Osteoblast (primary cell): ENCODE measurements around the gene PSMA5. TPM values are rescaled to one million over a fixed set of nuclear protein-coding genes. Genes with fewer than 3 reads are reported as not detected.

ENCODE experiments used
- DNase-seq: peaks from one replicate; pipeline ENCODE4 v3.0.0; 2011; ENCODE audit warnings: low spot score, mixed read lengths; ENCODE audit not compliant: insufficient read length; ENCODE audit errors: missing footprints
- H2AFZ ChIP-seq: 2 replicates; pipeline ENCODE4 v1.6.0; 2011; ENCODE audit warnings: mild to moderate bottlenecking, low read length
- H3K27ac ChIP-seq: 2 replicates; pipeline ENCODE4 v1.5.1; 2011; ENCODE audit warnings: mild to moderate bottlenecking, low read depth, low read length, moderate library complexity
- H3K27me3 ChIP-seq: 2 replicates; pipeline ENCODE4 v1.6.0; 2012; ENCODE audit warnings: mild to moderate bottlenecking, control low read depth, inconsistent platforms, low read length, moderate library complexity; ENCODE audit not compliant: insufficient read depth
- H3K36me3 ChIP-seq: 2 replicates; pipeline ENCODE4 v1.5.1; 2011; ENCODE audit warnings: mild to moderate bottlenecking, low read length, control low read depth, moderate library complexity; ENCODE audit not compliant: insufficient read depth
- H3K4me1 ChIP-seq: 2 replicates; pipeline ENCODE4 v1.5.1; 2011; ENCODE audit warnings: mild to moderate bottlenecking, low read length, control low read depth, moderate library complexity; ENCODE audit not compliant: insufficient read depth
- H3K4me2 ChIP-seq: 2 replicates; pipeline ENCODE4 v1.6.0; 2011; ENCODE audit warnings: mild to moderate bottlenecking, low read length; ENCODE audit not compliant: insufficient read depth
- H3K4me3 ChIP-seq: fragments of 200-600 bp; sonication (generic); 3 replicates; pipeline ENCODE4 v1.5.1; 2012; ENCODE audit warnings: mild to moderate bottlenecking, low read length, inconsistent platforms; ENCODE audit not compliant: insufficient read depth
- H3K79me2 ChIP-seq: 2 replicates; pipeline ENCODE4 v1.6.0; 2012; ENCODE audit warnings: mild to moderate bottlenecking, low read length, control low read depth, inconsistent platforms; ENCODE audit not compliant: insufficient read depth
- H3K9me3 ChIP-seq: 2 replicates; pipeline ENCODE4 v1.5.1; 2011; ENCODE audit warnings: low read depth, low read length, control low read depth
- H4K20me1 ChIP-seq: 2 replicates; pipeline ENCODE4 v1.6.0; 2012; ENCODE audit warnings: mild to moderate bottlenecking, low read length, control low read depth; ENCODE audit not compliant: insufficient read depth
- total RNA-seq: library from RNA; depleted of rRNA; stranded (reverse); fragments of >200 nt; gene quantifications from 2 replicates; pipeline ENCODE4 v1.2.3, GENCODE V29; 2012
- TF ChIP-seq, protein P1 (sequence below): IDR thresholded peaks from 2 replicates; pipeline ENCODE4 v1.5.1; 2011; ENCODE audit warnings: mild to moderate bottlenecking, low read depth, low read length, moderate library complexity; ENCODE audit errors: extremely low read depth

PSMA5 gene
- total RNA-seq, 1 donor: 45.6 TPM

DNA sequence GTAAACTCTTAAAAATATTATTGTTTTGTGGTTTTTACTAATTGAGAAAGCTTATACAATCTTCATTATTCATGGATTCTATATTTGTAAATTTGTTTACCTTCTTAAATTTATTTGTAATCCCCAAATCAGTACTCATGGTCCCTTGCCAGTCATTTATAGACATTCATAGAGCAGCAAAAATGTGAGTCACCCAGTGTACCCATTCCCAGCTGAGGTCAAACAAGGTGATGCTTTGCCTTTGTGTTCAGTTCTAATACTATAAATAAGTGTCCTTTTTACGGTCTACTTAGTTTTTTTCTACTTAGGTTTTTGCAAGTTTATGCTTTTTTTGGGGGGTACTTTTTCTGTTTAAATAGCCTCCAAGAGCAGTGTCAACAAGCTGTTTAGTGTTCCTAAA lies 64.6 kb downstream of the PSMA5 start:
- TF ChIP-seq, protein P1, sequence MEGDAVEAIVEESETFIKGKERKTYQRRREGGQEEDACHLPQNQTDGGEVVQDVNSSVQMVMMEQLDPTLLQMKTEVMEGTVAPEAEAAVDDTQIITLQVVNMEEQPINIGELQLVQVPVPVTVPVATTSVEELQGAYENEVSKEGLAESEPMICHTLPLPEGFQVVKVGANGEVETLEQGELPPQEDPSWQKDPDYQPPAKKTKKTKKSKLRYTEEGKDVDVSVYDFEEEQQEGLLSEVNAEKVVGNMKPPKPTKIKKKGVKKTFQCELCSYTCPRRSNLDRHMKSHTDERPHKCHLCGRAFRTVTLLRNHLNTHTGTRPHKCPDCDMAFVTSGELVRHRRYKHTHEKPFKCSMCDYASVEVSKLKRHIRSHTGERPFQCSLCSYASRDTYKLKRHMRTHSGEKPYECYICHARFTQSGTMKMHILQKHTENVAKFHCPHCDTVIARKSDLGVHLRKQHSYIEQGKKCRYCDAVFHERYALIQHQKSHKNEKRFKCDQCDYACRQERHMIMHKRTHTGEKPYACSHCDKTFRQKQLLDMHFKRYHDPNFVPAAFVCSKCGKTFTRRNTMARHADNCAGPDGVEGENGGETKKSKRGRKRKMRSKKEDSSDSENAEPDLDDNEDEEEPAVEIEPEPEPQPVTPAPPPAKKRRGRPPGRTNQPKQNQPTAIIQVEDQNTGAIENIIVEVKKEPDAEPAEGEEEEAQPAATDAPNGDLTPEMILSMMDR: no peak
- Histone ChIP-seq H3K9me3 (no peaks in the 10 kb centered on the region), H3K4me1 (peaks cover 4% of the 10 kb centered on the region), H2AFZ (no peak overlapping the region), H3K36me3 (peaks cover 15% of the 10 kb centered on the region), H3K27ac (no peak overlapping the region), H3K4me2 (no peak overlapping the region), H3K4me3 (no peak overlapping the region), H4K20me1 (no peaks in the 10 kb centered on the region), H3K27me3 (no peaks in the 10 kb centered on the region), H3K79me2 (no peaks in the 10 kb centered on the region)
- DNase-seq: no peak

DNA sequence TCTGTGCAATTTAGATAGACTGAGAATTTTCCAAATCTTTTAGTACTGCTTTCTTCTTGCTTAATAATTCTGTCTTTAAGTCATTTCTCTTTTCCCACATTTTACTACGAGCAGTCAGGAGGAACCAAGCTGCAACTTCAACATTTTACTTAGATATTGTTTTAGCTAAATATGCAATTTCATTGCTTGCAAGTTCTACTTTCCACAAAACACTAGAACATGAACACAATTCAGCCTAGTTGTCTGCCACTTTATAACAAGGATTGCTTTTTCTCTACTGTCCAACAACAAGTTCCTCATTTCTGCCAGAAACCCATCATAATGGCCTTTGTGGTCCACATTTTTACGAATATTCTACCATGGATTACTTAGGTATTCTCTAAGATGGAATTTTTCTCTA lies 65.2 kb downstream of the PSMA5 start:
- Histone ChIP-seq H3K4me3 (no peak overlapping the region), H3K36me3 (peaks cover 12% of the 10 kb centered on the region), H3K79me2 (no peaks in the 10 kb centered on the region), H3K4me1 (peaks cover 4% of the 10 kb centered on the region), H3K27me3 (no peaks in the 10 kb centered on the region), H3K27ac (no peak overlapping the region), H3K9me3 (no peaks in the 10 kb centered on the region), H4K20me1 (no peaks in the 10 kb centered on the region), H2AFZ (no peak overlapping the region), H3K4me2 (no peak overlapping the region)
- TF ChIP-seq, protein P1: no peak
- no peak for DNase-seq

DNA sequence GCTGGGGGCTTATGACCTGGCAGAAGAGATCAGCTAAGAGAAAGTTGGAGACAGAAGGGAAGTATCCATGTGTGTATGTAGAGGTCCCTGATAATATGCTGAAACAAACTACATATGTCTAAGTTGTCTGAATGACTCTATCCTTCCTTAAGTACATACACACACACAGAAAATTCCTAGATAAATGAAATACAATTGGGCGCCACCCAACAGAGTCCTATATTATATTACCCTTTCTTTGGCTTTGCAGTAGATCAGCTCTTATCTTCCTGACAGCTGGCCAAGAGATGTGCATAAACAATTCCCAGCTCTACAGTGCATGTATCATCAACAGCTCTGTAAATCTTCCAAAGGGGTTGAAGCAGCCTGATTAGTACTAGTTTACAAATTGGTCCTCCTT lies 68.6 kb downstream of the PSMA5 start:
- Histone ChIP-seq H3K4me1 (peaks cover 4% of the 10 kb centered on the region), H3K27ac (no peak overlapping the region), H4K20me1 (no peaks in the 10 kb centered on the region), H2AFZ (no peak overlapping the region), H3K4me3 (no peak overlapping the region), H3K27me3 (no peaks in the 10 kb centered on the region), H3K4me2 (no peak overlapping the region), H3K79me2 (no peaks in the 10 kb centered on the region), H3K36me3 (no peaks in the 10 kb centered on the region), H3K9me3 (no peaks in the 10 kb centered on the region)
- DNase-seq: no peak
- TF ChIP-seq, protein P1: no peak

DNA sequence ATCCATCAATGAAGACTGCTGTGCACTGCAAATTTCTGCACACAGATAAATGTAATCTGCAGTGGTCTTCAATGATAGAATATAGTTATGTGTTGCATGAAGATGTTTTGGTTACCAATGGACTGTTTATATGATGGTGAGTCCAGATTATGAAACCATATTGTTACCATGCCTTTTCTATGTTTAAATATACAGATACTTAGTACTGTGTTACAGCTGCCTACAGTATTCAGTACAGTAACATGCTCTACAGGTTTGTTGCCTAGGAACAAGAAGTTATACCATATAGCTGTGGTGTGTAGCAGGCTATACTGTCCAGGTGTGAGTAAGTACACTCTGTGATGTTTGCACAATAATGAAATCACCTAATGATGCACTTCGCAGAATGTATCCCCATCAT lies 69.3 kb downstream of the PSMA5 start:
- no peak overlapping the region for H2AFZ ChIP-seq
- no peaks in the 10 kb centered on the region for H4K20me1 ChIP-seq
- H3K27me3 ChIP-seq: no peaks in the 10 kb centered on the region
- DNase-seq: no peak
- H3K9me3 ChIP-seq: no peaks in the 10 kb centered on the region
- TF ChIP-seq, protein P1: no peak
- H3K36me3 ChIP-seq: no peaks in the 10 kb centered on the region
- no peak overlapping the region for H3K4me3 ChIP-seq
- peaks cover 3% of the 10 kb centered on the region for H3K4me1 ChIP-seq
- no peak overlapping the region for H3K27ac ChIP-seq
- no peak overlapping the region for H3K4me2 ChIP-seq
- H3K79me2 ChIP-seq: no peaks in the 10 kb centered on the region
